GM21717 (cell line): ENCODE results near the gene ADGRD1.

Experiments
- ATAC-seq: cut with Tn5 transposase; IDR thresholded peaks from one replicate; pipeline ENCODE4 v1.9.1; 2021; ENCODE audit warnings: mild to moderate bottlenecking, moderate library complexity; ENCODE audit not compliant: unreplicated experiment

The ADGRD1 gene

DNA sequence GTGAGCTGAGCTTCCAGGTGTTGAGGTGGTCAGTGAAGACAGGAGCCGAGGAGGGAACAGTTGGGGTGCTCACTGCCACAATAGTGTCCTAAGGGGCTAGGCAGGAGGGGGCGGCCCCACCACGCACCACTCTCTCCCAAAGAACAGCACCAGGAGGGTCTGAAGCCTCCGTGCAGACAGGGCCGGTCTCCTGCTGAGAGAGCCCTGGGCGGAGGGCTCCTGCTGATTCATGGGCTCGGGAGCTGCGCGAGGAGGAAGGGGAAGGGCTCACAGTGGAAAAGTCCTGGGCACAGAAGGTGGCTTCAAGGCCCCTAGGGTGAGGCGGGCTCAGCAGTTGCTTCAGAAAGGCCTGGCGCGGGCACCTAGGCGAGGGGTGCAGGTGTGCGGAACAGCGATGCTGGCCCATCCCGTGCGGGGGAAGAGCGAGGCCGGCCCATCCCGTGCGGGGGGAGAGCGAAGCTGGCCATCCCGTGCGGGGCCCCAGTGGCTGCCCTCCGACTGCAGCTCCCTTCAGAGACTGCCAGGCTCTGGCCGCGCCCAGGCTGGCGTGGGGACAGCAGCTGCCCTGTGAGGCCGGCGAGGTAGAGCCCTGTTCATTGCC is 176.7 kb downstream of the ADGRD1 start:
- ATAC-seq = no peak

DNA sequence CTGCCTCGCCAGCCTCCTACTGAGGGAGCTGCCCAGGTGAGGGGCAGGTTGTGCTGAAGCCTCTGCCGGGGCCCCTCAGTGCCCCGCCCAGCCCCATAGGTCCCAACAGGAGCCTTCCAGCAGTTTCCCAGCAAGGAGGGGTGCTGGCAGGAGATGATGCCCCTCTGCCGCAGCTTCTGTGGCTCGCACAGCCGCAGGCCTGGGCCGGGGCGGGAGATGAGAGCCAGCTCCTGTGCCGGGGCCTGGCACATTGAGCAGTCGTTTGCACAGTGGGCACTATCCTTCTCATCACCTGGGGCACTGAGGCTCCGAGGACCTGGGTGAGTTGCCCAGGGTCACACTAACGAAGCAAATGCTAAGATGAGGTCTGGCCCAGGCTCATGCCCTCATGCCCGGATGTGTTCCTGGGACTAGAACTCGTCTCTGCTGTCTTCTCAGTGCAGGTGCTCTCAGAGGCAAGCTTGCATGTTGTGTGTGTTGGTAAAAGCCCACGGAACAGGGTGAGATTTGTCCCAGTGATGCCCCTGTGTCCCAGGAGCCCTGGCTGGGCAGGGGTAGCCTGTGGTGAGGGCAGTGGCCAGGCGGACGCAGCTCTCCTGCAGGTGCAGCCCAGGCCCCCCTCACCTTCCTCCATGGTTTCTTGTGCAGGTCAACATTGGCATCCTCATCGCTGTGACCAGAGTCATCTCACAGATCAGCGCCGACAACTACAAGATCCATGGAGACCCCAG is 177.5 kb downstream of the ADGRD1 start:
- ATAC-seq = no peak

DNA sequence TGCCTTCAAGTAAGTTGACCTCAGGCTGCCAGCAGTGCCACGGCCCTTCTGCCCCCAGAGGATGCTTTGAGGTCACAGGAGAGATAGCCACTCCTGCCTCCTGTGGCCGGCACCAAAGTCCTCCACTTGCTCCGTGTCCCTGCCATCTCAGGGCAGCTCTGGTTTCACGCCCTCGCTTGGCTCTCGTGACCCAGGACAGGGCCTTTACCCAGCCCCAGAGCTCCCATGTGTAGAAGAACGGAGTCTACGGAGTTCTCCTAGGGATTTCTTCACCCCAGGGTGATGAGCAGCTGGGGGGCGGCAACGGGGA is 178.1 kb downstream of the ADGRD1 start:
- ATAC-seq = no peak

- peak; percentile 81 for ATAC-seq
Measured at GRCh38 chr12:131132118-131132892, 178.6 kb downstream of the ADGRD1 start.

GRCh38 chr12:131133015-131133905 is 179.6 kb downstream of the ADGRD1 start:
- no peak for ATAC-seq

DNA sequence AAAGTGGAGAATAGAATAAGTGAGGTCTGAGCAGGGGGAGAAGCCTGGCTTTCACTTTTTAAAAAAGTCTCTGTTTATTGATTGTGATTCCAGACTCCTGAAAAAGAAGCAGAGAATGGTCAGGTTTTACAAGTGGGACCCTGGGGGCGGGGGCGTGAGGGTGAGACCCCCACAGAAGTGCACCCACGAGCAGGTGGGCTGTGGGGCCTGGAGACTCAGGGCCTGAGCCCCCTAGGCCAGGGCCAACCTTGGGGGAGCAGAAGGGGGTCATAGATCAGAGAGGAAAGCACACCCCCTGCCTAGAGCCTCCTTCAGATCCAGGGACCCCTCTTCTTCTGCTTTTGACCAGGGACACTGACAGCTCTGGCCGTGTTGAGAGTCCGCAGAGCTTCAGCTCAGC is 180.3 kb downstream of the ADGRD1 start:
- no peak for ATAC-seq

- ATAC-seq = no peak
Measured at GRCh38 chr12:131134523-131135310, 181.0 kb downstream of the ADGRD1 start.

GRCh38 chr12:131135311-131135785 is 181.6 kb downstream of the ADGRD1 start:
- ATAC-seq = no peak

GRCh38 chr12:131135786-131136538 is 182.3 kb downstream of the ADGRD1 start:
- ATAC-seq = no peak

GRCh38 chr12:131136539-131136872 is 182.8 kb downstream of the ADGRD1 start:
- ATAC-seq = no peak

- no peak for ATAC-seq
Measured at GRCh38 chr12:131137009-131137835, 183.5 kb downstream of the ADGRD1 start.

DNA sequence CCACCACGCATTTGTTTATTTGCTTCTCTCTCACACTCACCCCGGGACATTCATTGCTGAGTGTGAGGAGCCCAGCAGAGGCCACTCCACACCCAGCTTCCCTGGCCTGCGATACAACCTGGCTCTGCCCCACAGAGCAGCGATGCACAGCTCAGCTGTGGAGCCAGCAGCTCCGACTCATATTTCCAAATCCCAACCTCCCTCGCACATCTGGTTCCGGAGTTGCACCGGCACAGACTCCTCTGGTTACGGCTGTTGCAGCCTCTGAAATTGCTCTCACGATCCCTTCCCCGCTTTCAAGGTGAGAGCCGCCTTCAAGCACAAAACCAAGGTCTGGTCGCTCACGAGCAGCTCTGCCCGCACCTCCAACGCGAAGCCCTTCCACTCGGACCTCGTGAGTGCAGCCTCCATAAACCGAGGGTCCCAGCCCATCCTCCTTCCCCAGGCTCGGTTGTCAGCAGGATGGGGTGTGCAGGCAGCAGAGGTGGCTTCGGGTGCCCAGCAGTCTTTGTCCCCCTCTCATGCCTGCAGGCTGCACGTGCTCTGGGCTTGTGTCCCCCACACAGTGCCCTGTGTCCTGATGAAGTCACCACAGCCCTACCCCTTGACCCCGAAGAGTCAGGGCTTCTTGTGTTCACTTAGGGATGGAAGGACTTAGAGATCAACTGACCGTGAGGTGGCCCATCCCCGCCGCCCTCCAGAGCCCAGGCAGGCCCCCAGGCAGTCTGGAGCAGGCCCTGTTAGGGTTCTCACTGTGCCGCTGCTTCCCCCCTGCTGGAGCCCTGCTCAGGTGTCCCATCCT is 184.3 kb downstream of the ADGRD1 start:
- no peak for ATAC-seq

GRCh38 chr12:131138638-131139362 is 185.1 kb downstream of the ADGRD1 start:
- ATAC-seq = no peak

DNA sequence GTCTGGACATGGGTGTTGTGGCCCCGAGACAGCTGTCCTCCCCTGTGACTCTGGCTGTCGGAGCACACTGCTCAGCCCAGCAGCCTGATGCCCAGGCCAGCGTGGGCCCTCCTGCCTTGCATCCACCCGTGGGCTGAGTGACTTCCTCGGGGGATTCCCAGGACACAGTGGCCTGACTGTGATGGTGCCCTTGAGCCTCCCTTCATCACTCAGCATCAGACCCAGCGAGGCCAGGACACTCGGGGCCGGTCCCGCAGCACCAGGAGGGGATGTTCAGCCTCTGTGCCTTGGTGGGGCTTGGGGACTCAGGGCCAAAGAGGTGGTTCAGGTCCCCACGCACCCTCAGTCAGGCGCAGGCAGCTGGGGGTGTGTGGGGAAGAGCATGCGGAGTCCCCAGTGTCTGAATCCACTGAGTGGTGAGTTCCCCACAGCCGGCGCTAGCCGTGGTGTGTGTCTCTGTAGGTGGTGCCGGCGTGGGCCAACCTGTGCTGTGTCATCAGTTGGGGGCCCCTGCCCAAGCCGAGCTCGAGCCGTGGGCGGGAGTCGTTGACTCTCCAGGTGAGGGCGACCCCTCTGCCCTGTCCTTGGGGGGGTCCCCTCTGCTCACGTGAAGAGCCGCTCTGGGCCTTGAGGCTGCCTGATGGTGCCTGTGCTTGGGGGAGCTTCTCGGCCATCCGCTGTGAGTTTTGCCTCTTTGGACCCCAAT is 185.8 kb downstream of the ADGRD1 start:
- ATAC-seq = no peak

- ATAC-seq = no peak
Measured at GRCh38 chr12:131140069-131140435, 186.3 kb downstream of the ADGRD1 start.

DNA sequence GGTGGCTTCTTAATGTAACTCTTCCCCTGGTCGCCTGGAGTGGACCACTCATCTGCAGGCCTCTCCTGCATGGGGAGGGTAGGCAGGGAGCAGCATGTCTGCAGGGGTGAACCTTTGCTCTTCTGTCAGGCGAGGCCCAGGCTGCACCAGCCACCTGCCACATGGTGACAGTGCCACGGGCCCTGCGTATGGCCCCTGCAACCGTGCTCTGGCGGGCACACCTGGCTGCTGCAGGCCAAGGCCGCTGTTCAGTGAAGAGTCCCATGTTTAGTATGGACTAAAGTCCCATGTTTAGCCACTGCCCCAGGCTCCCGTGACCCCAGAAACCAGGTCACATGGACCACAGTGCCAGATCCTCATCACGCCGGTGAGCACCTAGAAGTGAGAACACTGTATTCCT is 187.0 kb downstream of the ADGRD1 start:
- no peak for ATAC-seq

- ATAC-seq = no peak
Measured at GRCh38 chr12:131141514-131141913, 187.8 kb downstream of the ADGRD1 start.
